RWPE1 (cell line): ENCODE results near the gene CPM.

Experiments
- CTCF ChIA-PET: fragments of 350-600 bp; sonication (Branson Sonifier 250); formaldehyde crosslinking; extraction: SDS; loops from one replicate; lab custom pipeline; 2021; lab: Yijun Ruan, JAX
- POLR2A ChIA-PET: fragments of 400-600 bp; formaldehyde crosslinking; extraction: SDS; loops from one replicate; lab custom pipeline; 2020; ENCODE audit warnings: antibody characterized with exemption; ENCODE audit not compliant: low non-redundant PET; lab: Yijun Ruan, JAX
- DNase-seq: peaks from one replicate; pipeline ENCODE4 v3.0.0; 2012; ENCODE audit warnings: low spot score
- H3K27ac ChIP-seq: fragments of 450-650 bp; 2 replicates; pipeline ENCODE4 v1.5.1; 2017
- CTCF ChIP-seq: fragments of 450-650 bp; conservative IDR thresholded peaks from 2 replicates; pipeline ENCODE4 v1.5.1; 2017; ENCODE audit warnings: low read depth, mild to moderate bottlenecking

Gene CPM

GRCh38 chr12:68863109-68863770, 69.7 kb downstream of the CPM start:
- DNase-seq, result no peak
- no peak for TF ChIP-seq CTCF
- ChIA-PET POLR2A (no interaction called here), CTCF (interaction anchor here (0.6 to 0.7 kb wide), 2 partner anchors 381 to 918 kb away, joined by 3 to 4 read pairs; no protein-coding TSS in a partner anchor)
- H3K27ac ChIP-seq, result no peak overlapping the region

GRCh38 chr12:68861890-68862289, 71.1 kb downstream of the CPM start:
- no peak for DNase-seq
- no peak for TF ChIP-seq CTCF
- ChIA-PET POLR2A (no interaction called here), CTCF (no interaction called here)
- H3K27ac ChIP-seq, result no peak overlapping the region

GRCh38 chr12:68856510-68856909, 76.5 kb downstream of the CPM start:
- POLR2A ChIA-PET, result no interaction called here
- CTCF ChIA-PET, result no interaction called here
- no peak for TF ChIP-seq CTCF
- no peak overlapping the region for H3K27ac ChIP-seq
- no peak for DNase-seq

- CTCF ChIA-PET, result no interaction called here
- TF ChIP-seq CTCF, result no peak
- POLR2A ChIA-PET, result no interaction called here
- no peak overlapping the region for H3K27ac ChIP-seq
- DNase-seq, result no peak
Observed at GRCh38 chr12:68855771-68856170, 77.2 kb downstream of the CPM start.

- TF ChIP-seq CTCF, result no peak
- POLR2A ChIA-PET, result no interaction called here
- H3K27ac ChIP-seq, result no peak overlapping the region
- no peak for DNase-seq
- CTCF ChIA-PET, result interaction anchor here (0.6 kb wide), 1 partner anchor 21 kb away, joined by 3 read pairs; no protein-coding TSS in a partner anchor
Observed at GRCh38 chr12:68855111-68855510, 77.9 kb downstream of the CPM start.

GRCh38 chr12:68854554-68854953, 78.4 kb downstream of the CPM start:
- no peak for DNase-seq
- TF ChIP-seq CTCF, result no peak
- CTCF ChIA-PET, result interaction anchor here (0.6 kb wide), 2 partner anchors 20 to 201 kb away, joined by 3 read pairs; no protein-coding TSS in a partner anchor
- no peak overlapping the region for H3K27ac ChIP-seq
- POLR2A ChIA-PET, result no interaction called here
